ENCODE data around the gene ELAPOR2. TPM values are rescaled to one million over a fixed set of nuclear protein-coding genes. Genes with fewer than 3 reads are reported as not detected.

The ELAPOR2 gene
- total RNA-seq, 6 experiments from 2014 or later, result 0.70 to 3.2 (median 1.2) TPM

GRCh38 chr7:87021285-87021684, 38.2 kb downstream of the ELAPOR2 start:
- DNase-seq (no peak), ATAC-seq (no peak)
- WGBS (ENCODE audit: insufficient coverage, low coverage, low lambda C conversion rate, missing lambda C conversion rate), result 84% methylated on average over 2 of the region's 2 CpGs
- Histone ChIP-seq H3K4me1 (no peaks in the 10 kb centered on the region), H3K9me3 (no peaks in the 10 kb centered on the region), H3K36me3 (no peaks in the 10 kb centered on the region), H3K4me3 (no peak overlapping the region), H3K27ac (no peak overlapping the region), H3K27me3 (no peaks in the 10 kb centered on the region)
- intact Hi-C loops (cut with DNase I), result no loop called here
- TF ChIP-seq CTCF (IDR thresholded peaks at IDR 0.05), result no peak
- no peak for TF ChIP-seq POLR2A (IDR thresholded peaks at IDR 0.05)

GRCh38 chr7:87016606-87017005, 42.8 kb downstream of the ELAPOR2 start:
- no peak for DNase-seq
- Histone ChIP-seq H3K9me3 (no peaks in the 10 kb centered on the region), H3K4me1 (no peaks in the 10 kb centered on the region), H3K36me3 (no peaks in the 10 kb centered on the region), H3K27me3 (no peaks in the 10 kb centered on the region), H3K27ac (no peak overlapping the region), H3K4me3 (no peak overlapping the region)
- intact Hi-C loops (cut with DNase I), result no loop called here
- 43% methylated on average over 4 of the region's 4 CpGs for WGBS (ENCODE audit: insufficient coverage, low coverage, low lambda C conversion rate, missing lambda C conversion rate)
- no peak for ATAC-seq
- TF ChIP-seq POLR2A (IDR thresholded peaks at IDR 0.05), result no peak
- TF ChIP-seq CTCF (IDR thresholded peaks at IDR 0.05), result no peak

GRCh38 chr7:87013840-87014190, 45.6 kb downstream of the ELAPOR2 start:
- Histone ChIP-seq H3K27ac (no peak overlapping the region), H3K27me3 (no peaks in the 10 kb centered on the region), H3K9me3 (no peaks in the 10 kb centered on the region), H3K4me3 (no peak overlapping the region), H3K4me1 (no peaks in the 10 kb centered on the region), H3K36me3 (no peaks in the 10 kb centered on the region)
- intact Hi-C loops (cut with DNase I), result no loop called here
- DNase-seq (no peak), ATAC-seq (no peak)
- WGBS (ENCODE audit: insufficient coverage, low coverage, low lambda C conversion rate, missing lambda C conversion rate), result 57% methylated on average over 2 of the region's 2 CpGs
- no peak for TF ChIP-seq POLR2A (IDR thresholded peaks at IDR 0.05)
- no peak for TF ChIP-seq CTCF (IDR thresholded peaks at IDR 0.05)

- ATAC-seq, result no peak
- TF ChIP-seq CTCF (IDR thresholded peaks at IDR 0.05) (no peak), POLR2A (IDR thresholded peaks at IDR 0.05) (no peak)
- no peaks in the 10 kb centered on the region for H3K36me3 ChIP-seq
- no peak overlapping the region for H3K27ac ChIP-seq
- no peaks in the 10 kb centered on the region for H3K4me1 ChIP-seq
- DNase-seq, result no peak
- no peaks in the 10 kb centered on the region for H3K9me3 ChIP-seq
- 43% methylated on average over 3 of the region's 3 CpGs for WGBS (ENCODE audit: insufficient coverage, low coverage, low lambda C conversion rate, missing lambda C conversion rate)
- no peak overlapping the region for H3K4me3 ChIP-seq
- no peaks in the 10 kb centered on the region for H3K27me3 ChIP-seq
- intact Hi-C loops (cut with DNase I), result no loop called here
Measured at GRCh38 chr7:87013136-87013839, 46.2 kb downstream of the ELAPOR2 start.

Other genes starting within 250 kb of the ELAPOR2 start
- gene DMTF1, start 92.8 kb upstream of the ELAPOR2 start, total RNA-seq, result 10 to 100 TPM; 16.7 to 28.1 (median 22.2) TPM
- 1 to 10 TPM; 2.0 to 5.1 (median 4.3) TPM for gene TMEM243, start 160.1 kb upstream of the ELAPOR2 start, total RNA-seq